Hepatocyte (in vitro differentiated cells): Measurements from ENCODE around the gene LTB4R2. TPM values are rescaled to one million over a fixed set of nuclear protein-coding genes. Genes with fewer than 3 reads are reported as not detected.

Experiments used
- DNase-seq: peaks from one replicate; pipeline ENCODE4 v3.0.0-alpha.2; 2016; ENCODE audit warnings: low spot score
- H2AFZ ChIP-seq: fragments of 200-600 bp; sonication (generic); 2 replicates; pipeline ENCODE4 v1.6.0; 2016; ENCODE audit warnings: antibody characterized with exemption, mild to moderate bottlenecking
- H3K27ac ChIP-seq: fragments of 200-600 bp; sonication (generic); 2 replicates; pipeline ENCODE4 v1.5.1; 2016; ENCODE audit warnings: mild to moderate bottlenecking
- H3K27me3 ChIP-seq: fragments of 200-600 bp; sonication (generic); 2 replicates; pipeline ENCODE4 v1.6.1; 2016
- H3K36me3 ChIP-seq: fragments of 200-600 bp; sonication (generic); replicated peaks from 2 replicates; pipeline ENCODE4 v1.5.1; 2016; ENCODE audit warnings: low read depth; ENCODE audit not compliant: insufficient read depth
- H3K4me1 ChIP-seq: fragments of 200-600 bp; sonication (generic); 2 replicates; pipeline ENCODE4 v1.5.1; 2016; ENCODE audit warnings: mild to moderate bottlenecking, moderate library complexity; ENCODE audit not compliant: insufficient read depth
- H3K4me2 ChIP-seq: fragments of 200-600 bp; sonication (generic); 2 replicates; pipeline ENCODE4 v1.6.0; 2016
- H3K4me3 ChIP-seq: fragments of 200-600 bp; sonication (generic); 2 replicates; pipeline ENCODE4 v1.5.1; 2016; ENCODE audit warnings: mild to moderate bottlenecking
- H3K79me2 ChIP-seq: fragments of 200-600 bp; sonication (generic); 2 replicates; pipeline ENCODE4 v1.6.0; 2017; ENCODE audit warnings: mild to moderate bottlenecking
- H3K9me2 ChIP-seq: fragments of 200-600 bp; sonication (generic); replicated peaks from 2 replicates; pipeline ENCODE4 v1.6.0; 2017; ENCODE audit warnings: mild to moderate bottlenecking; ENCODE audit not compliant: insufficient read depth
- H3K9me3 ChIP-seq: fragments of 200-600 bp; sonication (generic); 2 replicates; pipeline ENCODE4 v1.5.1; 2016; ENCODE audit warnings: low read depth, mild to moderate bottlenecking
- H4K20me1 ChIP-seq: fragments of 200-600 bp; sonication (generic); 2 replicates; pipeline ENCODE4 v1.6.0; 2016; ENCODE audit warnings: mild to moderate bottlenecking; ENCODE audit not compliant: insufficient read depth, poor library complexity, severe bottlenecking
- CTCF ChIP-seq: fragments of 200-600 bp; sonication (generic); IDR thresholded peaks from 2 replicates; pipeline ENCODE4 v1.5.1; 2016; ENCODE audit warnings: antibody characterized with exemption, mild to moderate bottlenecking; ENCODE audit not compliant: poor library complexity
- EZH2 ChIP-seq: fragments of 200-600 bp; sonication (generic); IDR thresholded peaks from 2 replicates; pipeline ENCODE4 v1.6.1; 2016; ENCODE audit warnings: antibody characterized with exemption, mild to moderate bottlenecking, borderline replicate concordance
- EZH2phosphoT487 ChIP-seq: fragments of 200-600 bp; sonication (generic); IDR thresholded peaks from one replicate; pipeline ENCODE4 v1.6.1; 2018; ENCODE audit warnings: antibody characterized with exemption, mild to moderate bottlenecking, low read depth, moderate library complexity; ENCODE audit not compliant: unreplicated experiment, severe bottlenecking
- WGBS: methylation state at CpG from one replicate; pipeline ENCODE4 v1.1.6; 2016; ENCODE audit warnings: low lambda C conversion rate; ENCODE audit errors: missing lambda C conversion rate; 5-methylcytosine and 5-hydroxymethylcytosine counted together
- polyA plus RNA-seq: library from polyadenylated mRNA; unstranded; fragments of >200 nt; fragmentation: Nextera tagmentation; extraction: Ambion mirVana; gene quantifications from 2 replicates; pipeline ENCODE4 v1.2.1, GENCODE V29; 2016
- total RNA-seq: library from RNA; depleted of rRNA; stranded (reverse); fragments of >200 nt; gene quantifications from 2 replicates; pipeline ENCODE4 v1.2.3, GENCODE V29; 2014

LTB4R2 gene
- total and polyA plus RNA-seq, 2 experiments from 2014 or later: 0.92 to 3.6 TPM

- Histone ChIP-seq H3K9me3 (no peaks in the 10 kb centered on the region), H3K4me3 (peak overlapping the region; percentile 93), H3K79me2 (peaks cover 10% of the 10 kb centered on the region), H3K9me2 (no peaks in the 10 kb centered on the region), H3K27ac (peak overlapping the region; percentile 98), H3K4me1 (peaks cover 6% of the 10 kb centered on the region), H2AFZ (peak overlapping the region; percentile 89), H3K36me3 (no peaks in the 10 kb centered on the region), H4K20me1 (no peaks in the 10 kb centered on the region), H3K4me2 (peak overlapping the region; percentile 77), H3K27me3 (no peaks in the 10 kb centered on the region)
- no peak for TF ChIP-seq CTCF
- no peak for TF ChIP-seq EZH2phosphoT487
- TF ChIP-seq EZH2: no peak
- no peak for DNase-seq
- 23% methylated on average over 13 of the region's 13 CpGs for WGBS
Observed at GRCh38 chr14:24270537-24271133, 39.3 kb upstream of the LTB4R2 start.

- under 1% methylated on average over 52 of the region's 61 CpGs for WGBS
- TF ChIP-seq EZH2phosphoT487 (no peak), CTCF (peak; percentile 78)
- H3K4me3 ChIP-seq: peak within 1 kb of the TSS; percentile 93
- peak; percentile 96 for DNase-seq
- peak within 1 kb of the TSS; percentile 77 for H3K4me2 ChIP-seq
- no peaks in the 10 kb centered on the region for H3K36me3 ChIP-seq
- peaks cover 6% of the 10 kb centered on the region for H3K4me1 ChIP-seq
- H3K27ac ChIP-seq: peak within 1 kb of the TSS; percentile 98
- H3K9me3 ChIP-seq: no peaks in the 10 kb centered on the region
- peaks cover 13% of the 10 kb centered on the region for H3K79me2 ChIP-seq
- peak within 1 kb of the TSS; percentile 89 for H2AFZ ChIP-seq
- H4K20me1 ChIP-seq: no peaks in the 10 kb centered on the region
- no peaks in the 10 kb centered on the region for H3K27me3 ChIP-seq
- no peaks in the 10 kb centered on the region for H3K9me2 ChIP-seq
Observed at GRCh38 chr14:24271134-24271833, 38.7 kb upstream of the LTB4R2 start, which contains the start of gene RABGGTA. Gene RABGGTA, minus strand, starts transcription at chr14:24271597. Its CDS starts 482 bp downstream, at chr14:24271115.

- H3K9me2 ChIP-seq: no peaks in the 10 kb centered on the region
- H3K36me3 ChIP-seq: no peaks in the 10 kb centered on the region
- peak overlapping the region; percentile 98 for H3K27ac ChIP-seq
- H3K4me3 ChIP-seq: peak overlapping the region; percentile 93
- no peaks in the 10 kb centered on the region for H4K20me1 ChIP-seq
- peak overlapping the region; percentile 77 for H3K4me2 ChIP-seq
- WGBS: 17% methylated on average over 3 of the region's 3 CpGs
- H3K79me2 ChIP-seq: peaks cover 17% of the 10 kb centered on the region
- no peak for TF ChIP-seq CTCF
- no peak for TF ChIP-seq EZH2phosphoT487
- TF ChIP-seq EZH2: no peak
- H2AFZ ChIP-seq: peak overlapping the region; percentile 76
- no peaks in the 10 kb centered on the region for H3K27me3 ChIP-seq
- H3K9me3 ChIP-seq: no peaks in the 10 kb centered on the region
- DNase-seq: no peak
- peaks cover 6% of the 10 kb centered on the region for H3K4me1 ChIP-seq
Observed at GRCh38 chr14:24271834-24272263, 38.1 kb upstream of the LTB4R2 start.
